ENCODE results near the gene CEP20. TPM values are rescaled to one million over a fixed set of nuclear protein-coding genes. Genes with fewer than 3 reads are reported as not detected.

Gene CEP20
- total and polyA plus RNA-seq, 2 of the 8 experiments (the other 6 are each of a cell fraction or from before 2014, with no cell fraction given) = 16.2 to 49.0 TPM

- DNase-seq (ENCODE audit: low read depth in 1 of 2, low spot score in 2 of 2) (no peak), FAIRE-seq (no peak)
- Histone ChIP-seq H2BK120ac (replicated peaks; ENCODE audit: low read depth, low read length) (no peak overlapping the region), H3K4me2 (ENCODE audit: insufficient read depth in 1 of 2, low read depth in 2 of 2, low read length in 2 of 2) (no peak overlapping the region), H4K8ac (ENCODE audit: extremely low read depth, insufficient read depth, low read length) (no peak overlapping the region), H2BK20ac (ENCODE audit: low read length) (no peak overlapping the region), H3K9ac (replicated peaks in 1 of 4; ENCODE audit: extremely low read depth in 1 of 4, low read depth in 3 of 4, low read length in 3 of 4) (no peak overlapping the region), H4K5ac (ENCODE audit: insufficient read length, low read depth, low read length) (no peak overlapping the region), H3K18ac (ENCODE audit: extremely low read depth, low read length) (no peak overlapping the region), H3K27me3 (replicated peaks in 1 of 4; ENCODE audit: control insufficient read depth in 3 of 4, extremely low read depth in 1 of 4, insufficient read depth in 3 of 4, low read length in 3 of 4) (no peaks in the 10 kb centered on the region), H3K79me1 (ENCODE audit: low read depth, low read length) (no peaks in the 10 kb centered on the region), H2AK5ac (ENCODE audit: low read depth, low read length) (no peak overlapping the region), H3K4me1 (replicated peaks in 1 of 4; ENCODE audit: control insufficient read depth in 3 of 4, insufficient read depth in 4 of 4, low read length in 3 of 4) (no peaks in the 10 kb centered on the region), H3K36me3 (ENCODE audit: control insufficient read depth in 2 of 4, insufficient read depth in 4 of 4, low read length in 3 of 4) (no peaks in the 10 kb centered on the region), H3K4ac (replicated peaks; ENCODE audit: insufficient read length, low read depth, low read length) (no peak overlapping the region), H4K91ac (replicated peaks; ENCODE audit: insufficient read length, low read length) (no peak overlapping the region), H3K56ac (replicated peaks; ENCODE audit: insufficient read length, low read depth, low read length) (no peak overlapping the region), H3K27ac (ENCODE audit: low read depth, low read length) (no peak overlapping the region), H3K23me2 (ENCODE audit: low read depth, low read length) (no peaks in the 10 kb centered on the region), H3K14ac (ENCODE audit: insufficient read length) (no peak overlapping the region), H2AFZ (ENCODE audit: low read length) (no peak overlapping the region), H3K79me2 (ENCODE audit: control insufficient read depth in 1 of 2, insufficient read depth in 2 of 2, low read length in 2 of 2) (no peaks in the 10 kb centered on the region), H4K20me1 (replicated peaks in 1 of 2; ENCODE audit: control insufficient read depth in 1 of 2, insufficient read depth in 2 of 2, low read length in 2 of 2) (no peaks in the 10 kb centered on the region), H3K4me3 (ENCODE audit: extremely low read depth in 1 of 4, insufficient read depth in 2 of 4, low read depth in 3 of 4, low read length in 4 of 4) (no peak overlapping the region), H3K9me3 (ENCODE audit: insufficient read depth in 2 of 2, low read depth in 1 of 2, low read length in 1 of 2) (no peaks in the 10 kb centered on the region), H2BK15ac (ENCODE audit: low read length) (no peak overlapping the region), H2BK12ac (ENCODE audit: low read depth, low read length) (no peak overlapping the region), H3K23ac (ENCODE audit: insufficient read length) (no peak overlapping the region), H2BK5ac (ENCODE audit: low read depth, low read length) (no peak overlapping the region)
- TF ChIP-seq CBX8 (IDR thresholded peaks at IDR 0.05; ENCODE audit: borderline replicate concordance, low read depth, low read length) (no peak), CTBP2 (IDR thresholded peaks at IDR 0.05; ENCODE audit: borderline replicate concordance, insufficient read depth, insufficient read length, low read length) (no peak), CEBPB (IDR thresholded peaks at IDR 0.05; ENCODE audit: low read depth, low read length) (no peak), RXRA (IDR thresholded peaks at IDR 0.05; ENCODE audit: insufficient read depth, low read depth, low read length) (no peak), SP1 (IDR thresholded peaks at IDR 0.05; ENCODE audit: low read depth, low read length) (no peak), KDM1A (IDR thresholded peaks at IDR 0.05; ENCODE audit: borderline replicate concordance, low read length) (no peak), EZH2 (IDR thresholded peaks at IDR 0.05; ENCODE audit: low read depth, low read length, severe bottlenecking) (no peak)
- CTCF ChIA-PET (ENCODE audit: partially characterized antibody) = interaction anchor here (1.0 to 1.3 kb wide), 2 partner anchors 12 to 60 kb away, joined by 3 to 4 read pairs; no protein-coding TSS in a partner anchor
- WGBS, 2 experiments (ENCODE audit: extremely low coverage in 1 of 2, insufficient coverage in 1 of 2, insufficient read length in 1 of 2, insufficient replicate concordance in 2 of 2, low coverage in 1 of 2, low lambda C conversion rate in 2 of 2, missing lambda C conversion rate in 1 of 2) = 86% methylated on average over 9 of the region's 9 CpGs; no CpG with 5 or more reads in 1 of the 2 experiments
- POLR2A ChIA-PET (ENCODE audit: partially characterized antibody) = interaction anchor here (0.5 to 0.7 kb wide), 2 partner anchors 28 to 1497 kb away, joined by 3 read pairs; no protein-coding TSS in a partner anchor
Measured at GRCh38 chr16:15833541-15833940, 54.9 kb downstream of the CEP20 start.
